Activated naive CD4-positive, alpha-beta T cell treated with anti-CD3 and anti-CD28 coated beads, Interleukin-2, amount 50 U/mL, for 24 hours (primary cell): ENCODE results near the gene PACRG.
"Not testable (repeated sequence)": the region's sequence is repeated elsewhere in the genome, so short reads cannot be mapped to it uniquely, and the experiment has no call there.

ENCODE experiments used
- H3K27ac Mint-ChIP-seq: one replicate; pipeline ENCODE4 v1.8.0; 2021; ENCODE audit warnings: mild to moderate bottlenecking, mixed read lengths
- H3K27me3 Mint-ChIP-seq: one replicate; pipeline ENCODE4 v1.8.0; 2021; ENCODE audit warnings: mixed read lengths
- H3K36me3 Mint-ChIP-seq: one replicate; pipeline ENCODE4 v1.8.0; 2021; ENCODE audit warnings: mixed read lengths
- H3K4me1 Mint-ChIP-seq: one replicate; pipeline ENCODE4 v1.8.0; 2021; ENCODE audit warnings: mixed read lengths
- H3K4me3 Mint-ChIP-seq: one replicate; pipeline ENCODE4 v1.8.0; 2021; ENCODE audit warnings: mild to moderate bottlenecking, mixed read lengths
- H3K9me3 Mint-ChIP-seq: one replicate; pipeline ENCODE4 v1.8.0; 2021; ENCODE audit warnings: mixed read lengths

The PACRG gene

DNA sequence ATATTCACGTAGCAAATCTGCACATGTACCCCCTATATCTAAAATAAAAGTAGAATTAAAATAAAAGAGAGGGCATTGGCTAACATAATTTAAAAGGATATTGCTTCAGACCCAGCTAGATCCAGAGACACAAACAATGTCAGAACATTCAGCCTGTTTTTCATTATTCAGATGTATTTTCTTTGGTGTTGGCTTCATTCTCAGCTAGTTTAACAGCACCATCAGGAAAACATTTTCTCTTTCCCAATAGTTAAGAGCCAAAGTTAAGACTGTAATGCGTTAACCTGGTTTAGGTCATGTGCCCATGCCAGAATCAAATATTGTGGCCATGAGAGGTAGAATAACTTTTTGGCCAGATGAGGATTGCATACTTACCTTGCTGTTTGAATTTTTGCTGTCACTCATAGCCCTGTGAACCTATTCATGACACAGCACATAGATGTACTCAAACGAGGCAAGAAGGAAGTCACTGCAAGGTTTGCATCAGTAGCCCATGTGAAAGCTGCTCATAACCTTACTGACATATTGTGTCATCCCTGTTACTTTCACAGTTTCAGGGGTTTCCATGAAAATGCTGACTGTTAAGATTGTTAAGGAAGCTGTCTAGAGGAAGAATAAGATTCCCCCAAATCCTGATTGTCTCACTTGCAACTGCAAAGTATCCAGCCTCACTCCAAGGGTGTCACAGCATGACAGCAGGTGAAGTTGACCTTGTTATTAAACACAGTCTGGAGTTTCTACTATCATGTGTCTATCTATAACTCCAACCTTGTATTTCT, 233.1 kb downstream of the PACRG start:
- Mint-ChIP-seq H3K4me3 (no peak overlapping the region), H3K9me3 (peaks cover 12% of the 10 kb centered on the region), H3K27me3 (no peaks in the 10 kb centered on the region), H3K4me1 (no peaks in the 10 kb centered on the region), H3K27ac (no peak overlapping the region), H3K36me3 (no peaks in the 10 kb centered on the region)

DNA sequence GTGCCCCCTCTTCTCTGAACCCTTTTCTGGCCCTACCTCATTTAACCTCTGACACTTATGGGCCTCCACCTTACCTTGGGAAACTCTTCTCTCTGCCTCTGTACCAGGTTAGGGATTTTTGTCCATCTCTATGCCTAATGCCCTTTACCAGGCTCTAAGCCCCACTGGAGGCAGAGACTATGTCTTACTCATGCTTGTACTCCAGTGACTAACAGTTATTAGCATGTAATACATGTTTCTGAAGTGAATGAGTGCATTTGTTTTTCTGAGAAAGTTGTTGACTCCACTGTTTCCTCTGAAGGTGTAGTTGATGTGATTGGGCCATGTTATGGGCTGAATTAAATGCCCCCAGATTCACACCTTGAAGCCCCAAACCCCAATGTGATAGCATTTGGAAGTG, 234.3 kb downstream of the PACRG start:
- no peaks in the 10 kb centered on the region for H3K27me3 Mint-ChIP-seq
- no peak overlapping the region for H3K4me3 Mint-ChIP-seq
- H3K36me3 Mint-ChIP-seq = no peaks in the 10 kb centered on the region
- peaks cover 14% of the 10 kb centered on the region for H3K9me3 Mint-ChIP-seq
- H3K4me1 Mint-ChIP-seq = no peaks in the 10 kb centered on the region
- no peak overlapping the region for H3K27ac Mint-ChIP-seq

DNA sequence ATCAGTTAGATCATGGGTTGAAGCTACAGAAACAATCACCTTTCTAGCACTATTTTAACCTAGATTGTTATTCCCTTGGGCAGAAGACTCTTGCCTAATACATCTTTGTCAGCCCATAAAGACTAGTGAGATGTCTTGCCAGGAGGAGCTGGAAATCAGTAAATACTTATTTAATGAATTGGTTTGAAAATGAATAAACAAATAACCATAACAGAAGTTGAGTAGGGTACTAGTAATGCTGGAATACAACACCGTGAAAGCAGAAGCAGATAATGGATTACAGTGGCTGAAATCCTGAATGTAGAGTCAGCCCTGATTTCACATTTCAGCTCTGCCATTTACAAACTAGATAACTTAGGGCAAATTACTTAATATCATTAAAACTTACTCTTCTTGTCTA, 236.1 kb downstream of the PACRG start:
- Mint-ChIP-seq H3K27ac (no peak overlapping the region), H3K36me3 (no peaks in the 10 kb centered on the region), H3K27me3 (no peaks in the 10 kb centered on the region), H3K4me1 (no peaks in the 10 kb centered on the region), H3K9me3 (peaks cover 22% of the 10 kb centered on the region), H3K4me3 (no peak overlapping the region)

DNA sequence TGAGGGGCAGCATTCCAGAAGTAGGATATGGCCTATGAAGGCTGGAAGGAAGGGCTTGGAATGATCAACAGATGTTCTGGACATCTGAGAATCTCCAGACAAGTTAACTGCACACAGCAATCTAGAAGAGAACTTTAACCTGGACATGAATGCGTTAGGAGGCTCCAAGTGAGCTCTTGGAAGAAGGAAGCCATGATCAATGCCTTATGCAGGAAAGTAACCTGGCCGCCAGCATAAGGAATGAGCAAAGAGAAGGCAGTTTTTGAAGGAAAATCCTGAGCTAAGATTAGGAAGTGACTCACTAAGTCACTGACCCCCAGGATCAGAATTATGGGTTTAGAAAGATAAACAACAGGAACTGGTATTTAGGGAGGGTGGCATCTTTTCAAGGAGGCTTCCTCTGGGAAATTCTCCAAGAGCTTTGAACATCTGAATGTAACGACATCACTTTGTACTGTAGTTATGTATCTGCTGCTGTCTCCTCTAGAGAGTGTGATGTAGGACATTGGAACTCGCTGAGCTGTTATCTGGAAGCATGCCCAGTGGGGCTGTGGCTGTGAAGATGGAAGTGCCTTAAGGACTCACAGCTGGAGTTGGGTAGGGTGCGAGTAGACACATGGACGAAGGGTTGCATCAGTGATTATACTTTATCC, 236.8 kb downstream of the PACRG start:
- Mint-ChIP-seq H3K27me3 (no peaks in the 10 kb centered on the region), H3K4me3 (no peak overlapping the region), H3K4me1 (no peaks in the 10 kb centered on the region), H3K27ac (no peak overlapping the region), H3K36me3 (no peaks in the 10 kb centered on the region), H3K9me3 (peaks cover 26% of the 10 kb centered on the region)

DNA sequence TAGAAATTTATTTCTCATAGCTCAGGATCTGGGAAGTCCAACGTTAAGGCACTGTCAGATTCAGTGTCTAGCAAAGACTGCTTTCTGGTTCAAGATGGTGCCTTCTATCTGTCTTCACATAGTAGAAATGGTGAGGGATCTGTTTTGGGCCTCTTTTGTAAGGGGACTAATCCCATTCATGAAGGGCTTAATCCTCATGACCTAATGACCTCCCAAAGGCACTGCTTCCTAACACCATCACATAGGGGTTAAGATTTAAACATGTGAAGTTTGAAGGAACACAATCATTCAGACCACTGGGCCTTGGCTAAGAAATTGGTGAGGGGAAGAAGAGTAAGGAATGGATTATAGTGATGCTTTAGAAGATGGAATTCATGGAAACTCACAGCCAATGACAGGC, 237.6 kb downstream of the PACRG start:
- Mint-ChIP-seq H3K27me3 (no peaks in the 10 kb centered on the region), H3K9me3 (peaks cover 26% of the 10 kb centered on the region), H3K27ac (no peak overlapping the region), H3K4me1 (no peaks in the 10 kb centered on the region), H3K4me3 (no peak overlapping the region), H3K36me3 (no peaks in the 10 kb centered on the region)

DNA sequence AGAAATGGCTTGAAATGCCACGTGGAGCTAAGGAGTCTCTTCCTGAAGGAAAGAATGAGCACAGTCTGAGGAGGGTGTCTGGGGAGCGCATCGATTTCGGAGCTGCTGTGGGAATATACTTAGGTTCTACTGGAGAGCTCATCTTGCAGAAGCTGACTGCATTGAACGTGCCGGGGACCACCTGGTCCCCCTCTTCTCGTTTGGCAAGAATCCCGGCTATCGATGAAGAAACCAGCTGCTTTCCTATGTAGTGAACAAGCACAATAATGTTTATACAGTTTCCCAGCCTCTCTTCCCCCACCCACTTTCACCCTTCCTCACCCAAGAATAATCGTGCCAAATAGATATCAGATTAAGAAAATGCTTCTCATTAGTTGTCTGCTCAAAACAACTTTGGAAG, 242.5 kb downstream of the PACRG start:
- Mint-ChIP-seq H3K4me3 (no peak overlapping the region), H3K9me3 (peaks cover 19% of the 10 kb centered on the region), H3K36me3 (no peaks in the 10 kb centered on the region), H3K27me3 (no peaks in the 10 kb centered on the region), H3K27ac (no peak overlapping the region), H3K4me1 (no peaks in the 10 kb centered on the region)

DNA sequence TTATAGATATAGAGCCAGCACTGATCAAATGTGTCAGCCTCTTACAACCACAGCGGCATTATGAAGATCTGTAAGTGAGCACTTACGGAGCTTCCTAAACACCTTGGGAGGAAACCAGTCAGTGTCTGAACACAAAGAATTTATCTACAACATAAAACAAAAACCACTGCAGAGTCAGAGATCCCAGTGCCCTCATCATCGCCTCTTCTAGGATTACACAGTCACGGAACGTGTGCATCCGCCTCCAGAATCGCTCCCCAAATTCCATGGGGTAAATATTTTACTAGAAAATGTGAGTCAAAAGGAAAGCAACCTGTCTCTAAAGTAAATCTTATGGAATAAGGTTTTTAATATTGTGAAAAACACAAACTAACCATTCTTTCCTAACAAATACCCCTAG, 243.6 kb downstream of the PACRG start:
- H3K4me3 Mint-ChIP-seq = no peak overlapping the region

DNA sequence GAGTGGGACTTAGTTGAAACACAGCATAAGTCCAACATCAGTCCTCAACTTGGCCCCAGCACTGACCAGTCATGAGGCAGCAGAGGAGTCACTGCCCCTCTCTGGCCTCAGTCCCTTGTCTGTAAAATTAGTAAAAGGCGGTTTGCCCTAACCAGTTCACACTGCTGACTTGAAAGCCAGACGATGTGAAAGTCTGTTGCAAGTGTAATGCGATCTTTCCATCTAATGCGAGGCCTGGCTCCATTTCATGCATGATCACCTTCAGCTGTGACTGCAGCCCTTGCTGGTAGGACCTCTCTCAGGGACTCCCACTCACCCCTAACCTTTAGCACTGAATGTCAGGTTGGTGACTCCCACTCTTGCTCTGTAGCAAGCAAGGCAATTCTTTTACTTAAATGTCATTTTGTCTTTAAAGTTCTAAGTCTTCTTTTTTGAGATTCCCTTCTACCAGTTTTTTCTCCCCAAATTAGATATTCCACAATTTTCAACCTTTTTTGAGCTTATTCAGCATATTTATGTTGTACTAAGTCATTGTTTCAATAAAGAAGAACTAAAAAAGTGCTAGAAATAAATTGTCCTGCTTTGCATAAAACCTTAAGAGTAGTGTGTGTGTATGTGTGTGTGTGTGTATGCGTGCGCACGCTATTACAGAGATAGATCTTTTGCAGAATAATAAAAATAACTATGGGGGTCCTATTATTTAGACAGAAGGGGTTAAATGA, 245.5 kb downstream of the PACRG start:
- Mint-ChIP-seq H3K4me1 (no peaks in the 10 kb centered on the region), H3K27ac (no peak overlapping the region), H3K4me3 (no peak overlapping the region), H3K9me3 (peaks cover 7% of the 10 kb centered on the region), H3K27me3 (no peaks in the 10 kb centered on the region), H3K36me3 (no peaks in the 10 kb centered on the region)

More for the DNA sequence above, 243.6 kb downstream of the PACRG start:
- Mint-ChIP-seq H3K9me3 (peaks cover 12% of the 10 kb centered on the region), H3K27ac (no peak overlapping the region), H3K27me3 (no peaks in the 10 kb centered on the region), H3K36me3 (no peaks in the 10 kb centered on the region), H3K4me1 (no peaks in the 10 kb centered on the region)

DNA sequence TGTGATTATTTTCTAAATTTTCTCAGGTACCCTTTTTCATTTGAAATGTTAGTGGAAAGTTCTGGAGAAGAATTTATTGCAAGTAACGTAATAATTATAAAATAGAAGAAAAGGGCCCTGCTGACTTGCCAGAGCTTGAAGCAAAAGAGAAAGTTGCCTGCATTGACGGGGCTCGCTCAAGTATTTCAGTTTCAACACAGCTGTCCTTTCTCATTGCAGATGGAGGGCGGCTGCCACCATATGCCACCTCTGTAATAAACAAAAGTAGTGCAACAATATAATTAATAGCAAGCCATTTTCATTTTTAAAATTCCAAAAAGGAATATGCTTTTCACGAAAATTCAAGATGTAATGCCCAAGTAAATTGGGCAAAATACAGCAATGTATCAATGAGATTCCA, 246.2 kb downstream of the PACRG start:
- Mint-ChIP-seq H3K27ac (no peak overlapping the region), H3K4me1 (no peaks in the 10 kb centered on the region), H3K4me3 (no peak overlapping the region), H3K27me3 (no peaks in the 10 kb centered on the region), H3K36me3 (no peaks in the 10 kb centered on the region), H3K9me3 (peaks cover 4% of the 10 kb centered on the region)

DNA sequence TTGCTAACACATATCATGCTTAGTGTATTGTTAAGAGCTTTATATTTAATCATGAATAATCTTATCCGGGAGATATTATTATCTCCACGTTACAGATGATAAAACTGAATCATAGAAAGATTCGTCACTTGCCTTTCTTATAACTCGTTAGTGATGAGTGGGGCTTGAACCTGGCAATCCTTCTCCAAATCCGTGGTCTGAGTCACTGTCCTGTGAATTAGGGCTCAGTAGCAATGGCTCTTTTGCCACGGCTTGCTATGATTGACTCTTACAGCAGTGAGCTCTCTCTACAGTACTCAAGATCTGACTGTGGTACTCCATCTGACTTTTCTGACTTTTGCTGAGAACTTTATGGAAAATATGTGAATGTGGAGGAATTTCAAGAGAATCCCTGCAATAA, 246.9 kb downstream of the PACRG start:
- H3K36me3 Mint-ChIP-seq = no peaks in the 10 kb centered on the region
- H3K9me3 Mint-ChIP-seq = peaks cover 4% of the 10 kb centered on the region
- no peak overlapping the region for H3K4me3 Mint-ChIP-seq
- no peaks in the 10 kb centered on the region for H3K27me3 Mint-ChIP-seq
- H3K27ac Mint-ChIP-seq = no peak overlapping the region
- no peaks in the 10 kb centered on the region for H3K4me1 Mint-ChIP-seq

DNA sequence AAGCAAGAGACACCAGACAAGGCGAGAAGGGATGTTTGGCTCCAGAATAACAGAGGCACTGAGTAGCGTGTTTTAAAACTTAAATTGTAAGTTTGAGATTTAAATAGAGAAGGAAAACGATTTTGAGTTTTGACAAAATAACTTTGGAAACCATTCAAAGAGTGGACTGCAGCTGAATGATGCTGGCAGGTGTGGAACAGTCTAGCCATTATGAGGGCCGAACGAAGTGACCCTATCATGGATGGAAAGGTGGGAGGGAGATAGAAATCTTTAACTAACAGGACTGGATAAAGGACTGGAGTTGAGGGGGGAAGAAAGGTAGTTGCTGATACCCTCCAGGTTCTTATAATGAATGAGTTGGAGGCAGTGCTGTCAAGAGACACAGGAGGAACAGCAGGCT, 248.4 kb downstream of the PACRG start:
- H3K4me3 Mint-ChIP-seq = no peak overlapping the region
- H3K36me3 Mint-ChIP-seq = no peaks in the 10 kb centered on the region
- H3K27me3 Mint-ChIP-seq = no peaks in the 10 kb centered on the region
- no peak overlapping the region for H3K27ac Mint-ChIP-seq
- peaks cover 4% of the 10 kb centered on the region for H3K9me3 Mint-ChIP-seq
- H3K4me1 Mint-ChIP-seq = no peaks in the 10 kb centered on the region

DNA sequence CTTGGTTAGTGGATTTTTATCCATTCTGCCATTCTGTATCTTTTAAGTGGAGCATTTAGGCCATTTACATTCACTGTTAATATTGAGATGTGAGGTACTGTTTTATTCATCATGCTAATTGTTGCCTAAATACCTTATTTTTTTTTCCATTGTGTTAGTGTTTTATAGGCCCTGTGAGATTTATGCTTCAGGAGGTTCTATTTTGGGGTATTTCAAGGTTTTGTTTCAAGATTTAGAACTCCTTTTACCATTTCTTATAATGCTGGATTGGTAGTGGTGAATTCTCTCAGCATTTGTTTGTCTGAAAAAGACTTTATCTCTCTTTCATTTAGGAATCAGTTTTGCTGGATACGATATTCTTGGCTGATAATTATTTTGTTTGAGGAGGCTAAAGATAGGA, 255.5 kb downstream of the PACRG start:
- H3K9me3 Mint-ChIP-seq = peaks cover 25% of the 10 kb centered on the region
- H3K27me3 Mint-ChIP-seq, H3K36me3 Mint-ChIP-seq, H3K27ac Mint-ChIP-seq, H3K4me1 Mint-ChIP-seq, H3K4me3 Mint-ChIP-seq: not testable (repeated sequence)

DNA sequence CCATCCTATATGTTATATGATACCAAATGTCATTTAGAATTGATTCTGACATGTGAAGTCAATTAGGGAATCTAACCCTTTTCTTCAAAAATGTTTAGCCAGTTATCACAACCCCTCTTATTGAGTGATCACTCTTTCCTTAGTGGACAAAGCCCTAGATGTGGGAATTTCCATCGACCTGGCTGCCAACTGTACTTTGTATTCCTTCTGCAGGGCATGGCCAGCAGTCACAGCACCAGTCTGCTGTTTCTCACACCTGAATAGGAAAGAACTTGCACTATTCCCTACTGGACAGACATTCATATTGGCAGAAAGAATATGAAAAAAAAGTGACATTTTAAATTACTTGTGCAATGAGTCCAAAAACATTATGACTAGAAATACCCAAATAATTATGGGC, 271.0 kb downstream of the PACRG start:
- Mint-ChIP-seq H3K27me3 (no peaks in the 10 kb centered on the region), H3K36me3 (no peaks in the 10 kb centered on the region), H3K27ac (no peak overlapping the region), H3K4me1 (no peaks in the 10 kb centered on the region), H3K4me3 (no peak overlapping the region), H3K9me3 (peaks cover 17% of the 10 kb centered on the region)

DNA sequence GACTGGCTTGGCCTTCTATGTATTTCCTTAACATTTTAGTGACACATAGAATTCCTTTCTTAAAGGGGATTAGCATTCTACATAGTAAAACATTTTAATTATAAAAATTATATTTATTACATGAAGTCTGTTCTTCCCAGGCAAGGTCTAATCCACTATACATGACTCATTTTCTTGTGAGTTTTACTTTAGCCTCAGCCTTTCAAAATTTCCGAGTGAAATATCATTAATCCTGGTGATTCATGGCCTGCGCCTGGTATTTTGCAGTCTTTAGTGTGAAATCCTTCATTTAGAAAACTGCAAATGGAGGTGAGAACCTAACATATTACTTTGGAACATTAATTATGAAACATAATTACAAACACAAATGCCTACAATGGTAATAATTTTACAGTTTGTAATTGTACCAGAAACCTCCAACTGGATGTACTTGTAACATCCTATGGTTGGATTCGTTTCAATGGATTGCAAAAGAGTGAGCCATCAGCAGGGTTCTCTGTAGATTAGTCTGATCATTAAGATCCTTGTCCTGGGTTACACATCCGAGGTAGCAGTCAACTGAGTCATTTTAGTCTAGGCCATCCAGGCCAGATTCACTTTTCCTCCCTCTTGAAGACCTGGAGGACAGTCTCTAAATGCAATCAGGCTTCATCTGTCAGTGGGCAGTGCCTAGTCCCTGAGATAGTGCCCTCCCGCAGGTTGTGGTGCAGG, 272.0 kb downstream of the PACRG start:
- no peak overlapping the region for H3K4me3 Mint-ChIP-seq

DNA sequence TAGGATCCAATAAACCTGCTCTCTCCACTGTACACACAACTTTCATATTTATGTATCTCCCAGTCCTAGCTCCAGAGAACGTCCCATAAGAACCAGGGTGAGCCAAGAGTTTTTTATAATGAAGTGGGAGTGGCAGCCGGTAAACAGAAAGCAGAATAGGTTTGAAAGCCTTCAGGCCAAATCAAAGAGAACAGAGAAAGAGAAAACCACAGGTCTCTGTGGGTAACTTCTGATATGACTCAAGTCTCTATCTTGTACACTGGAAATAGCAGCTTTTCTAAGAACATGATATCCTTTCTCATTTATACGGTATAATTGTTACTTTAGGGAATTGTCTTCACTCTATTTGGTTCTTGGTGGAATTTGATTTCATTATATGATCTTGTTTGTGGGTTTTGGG, 273.6 kb downstream of the PACRG start:
- no peaks in the 10 kb centered on the region for H3K4me1 Mint-ChIP-seq
- no peak overlapping the region for H3K4me3 Mint-ChIP-seq
- H3K36me3 Mint-ChIP-seq = no peaks in the 10 kb centered on the region
- H3K9me3 Mint-ChIP-seq = peaks cover 14% of the 10 kb centered on the region
- H3K27ac Mint-ChIP-seq = no peak overlapping the region
- no peaks in the 10 kb centered on the region for H3K27me3 Mint-ChIP-seq

More for the DNA sequence above, 272.0 kb downstream of the PACRG start:
- H3K4me1 Mint-ChIP-seq = no peaks in the 10 kb centered on the region
- H3K27ac Mint-ChIP-seq = no peak overlapping the region
- no peaks in the 10 kb centered on the region for H3K36me3 Mint-ChIP-seq
- H3K9me3 Mint-ChIP-seq = peaks cover 18% of the 10 kb centered on the region
- no peaks in the 10 kb centered on the region for H3K27me3 Mint-ChIP-seq

DNA sequence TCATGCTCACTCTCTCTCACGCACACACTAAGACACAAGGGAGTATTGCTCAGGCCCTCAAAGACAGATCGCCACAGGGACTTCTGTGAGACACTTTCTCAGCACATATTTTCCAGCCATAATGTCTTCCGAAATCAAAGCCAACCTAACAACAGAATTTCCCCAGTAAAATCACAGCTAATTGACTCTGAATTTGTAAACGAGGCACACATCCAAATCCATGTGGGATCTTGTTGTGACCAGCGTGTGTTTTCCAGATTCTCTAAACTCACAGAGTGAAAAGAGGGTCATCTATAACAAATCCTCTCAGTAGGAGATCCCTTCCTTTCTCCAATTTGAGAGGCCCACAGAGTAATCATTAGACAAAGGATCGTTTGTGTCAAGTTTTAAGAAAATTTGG, 280.4 kb downstream of the PACRG start:
- no peaks in the 10 kb centered on the region for H3K4me1 Mint-ChIP-seq
- H3K27ac Mint-ChIP-seq = no peak overlapping the region
- H3K9me3 Mint-ChIP-seq = peaks cover 11% of the 10 kb centered on the region
- H3K27me3 Mint-ChIP-seq = no peaks in the 10 kb centered on the region
- H3K4me3 Mint-ChIP-seq = no peak overlapping the region
- no peaks in the 10 kb centered on the region for H3K36me3 Mint-ChIP-seq
